Measurements from ENCODE around the gene ZNF177.

GRCh38 chr19:9381361-9381785 is 18.6 kb downstream of the ZNF177 start:
- TF ChIP-seq POLR2A (IDR thresholded peaks at IDR 0.05; ENCODE audit: low read depth, low read length) (no peak), TAF1 (IDR thresholded peaks at IDR 0.05; ENCODE audit: low read depth, low read length) (no peak), POLR2AphosphoS5 (IDR thresholded peaks at IDR 0.05; ENCODE audit: low read depth, low read length) (no peak)

Measured in GM12891 (cell line).